Trophoblast cell (in vitro differentiated cells and primary cell): ENCODE measurements around the gene POU2F1.
"Not testable (repeated sequence)": the region's sequence is repeated elsewhere in the genome, so short reads cannot be mapped to it uniquely, and the experiment has no call there.

Source experiments
- DNase-seq, 2 donors: peaks; one replicate each; pipeline ENCODE4 v3.0.0-alpha.2; 2016
- H2AFZ ChIP-seq: 2 replicates; pipeline ENCODE4 v1.6.1; 2013; ENCODE audit warnings: low read length, moderate library complexity, mild to moderate bottlenecking; ENCODE audit not compliant: insufficient read depth, poor library complexity
- H2AK5ac ChIP-seq: 2 replicates; pipeline ENCODE4 v1.6.1; 2013; ENCODE audit warnings: mild to moderate bottlenecking, low read length
- H2BK120ac ChIP-seq: 2 replicates; pipeline ENCODE4 v1.6.1; 2013; ENCODE audit warnings: low read length, mild to moderate bottlenecking, moderate library complexity; ENCODE audit not compliant: insufficient read depth, poor library complexity
- H2BK12ac ChIP-seq: 2 replicates; pipeline ENCODE4 v1.6.1; 2013; ENCODE audit warnings: mild to moderate bottlenecking, low read length, moderate library complexity
- H2BK5ac ChIP-seq: 2 replicates; pipeline ENCODE4 v1.6.1; 2013; ENCODE audit warnings: low read length, low read depth, moderate library complexity, mild to moderate bottlenecking; ENCODE audit not compliant: poor library complexity
- H3K14ac ChIP-seq: 2 replicates; pipeline ENCODE4 v1.6.1; 2013; ENCODE audit warnings: mild to moderate bottlenecking, low read length
- H3K18ac ChIP-seq: 2 replicates; pipeline ENCODE4 v1.6.1; 2013; ENCODE audit warnings: mild to moderate bottlenecking, low read length
- H3K23ac ChIP-seq: 2 replicates; pipeline ENCODE4 v1.6.1; 2013; ENCODE audit warnings: low read length
- H3K27ac ChIP-seq: 2 replicates; pipeline ENCODE4 v1.5.1; 2013; ENCODE audit warnings: low read depth, mild to moderate bottlenecking, inconsistent platforms, low read length, moderate library complexity
- H3K27me3 ChIP-seq: 2 replicates; pipeline ENCODE4 v1.6.1; 2013; ENCODE audit warnings: inconsistent platforms, mild to moderate bottlenecking, low read length, moderate library complexity; ENCODE audit not compliant: insufficient read depth
- H3K36me3 ChIP-seq, 2 experiments: 1 replicate in 1 of 2; 2 replicates in 1 of 2; pipeline ENCODE4 v1.6.1; 2013; ENCODE audit warnings: low read length in 2 of 2, mild to moderate bottlenecking in 2 of 2, moderate library complexity in 1 of 2; ENCODE audit not compliant: insufficient read depth in 2 of 2, control insufficient read depth in 1 of 2
- H3K4ac ChIP-seq: 2 replicates; pipeline ENCODE4 v1.6.1; 2013; ENCODE audit warnings: low read depth, mild to moderate bottlenecking, low read length, moderate library complexity
- H3K4me1 ChIP-seq, 2 experiments: 1 replicate in 1 of 2; 2 replicates in 1 of 2; pipeline ENCODE4 v1.6.1; 2013; ENCODE audit warnings: low read length in 2 of 2, mild to moderate bottlenecking in 2 of 2, moderate library complexity in 1 of 2; ENCODE audit not compliant: insufficient read depth in 2 of 2, control insufficient read depth in 1 of 2
- H3K4me2 ChIP-seq: 2 replicates; pipeline ENCODE4 v1.6.1; 2013; ENCODE audit warnings: inconsistent platforms, mild to moderate bottlenecking, low read length, moderate library complexity
- H3K4me3 ChIP-seq: 2 replicates; pipeline ENCODE4 v1.5.1; 2013; ENCODE audit warnings: mild to moderate bottlenecking, low read depth, low read length, inconsistent platforms
- H3K79me1 ChIP-seq: one replicate; pipeline ENCODE4 v1.6.1; 2013; ENCODE audit warnings: low read length
- H3K79me2 ChIP-seq: 2 replicates; pipeline ENCODE4 v1.6.1; 2013; ENCODE audit warnings: low read length, mild to moderate bottlenecking; ENCODE audit not compliant: control insufficient read depth, insufficient read depth, poor library complexity
- H3K9ac ChIP-seq: 2 replicates; pipeline ENCODE4 v1.6.1; 2013; ENCODE audit warnings: mild to moderate bottlenecking, low read length
- H3K9me3 ChIP-seq: 2 replicates; pipeline ENCODE4 v1.6.1; 2013; ENCODE audit warnings: low read depth, mild to moderate bottlenecking, control low read depth, inconsistent platforms, low read length; ENCODE audit not compliant: insufficient read depth
- H4K12ac ChIP-seq: 2 replicates; pipeline ENCODE4 v1.6.1; 2013; ENCODE audit warnings: low read depth, mild to moderate bottlenecking, low read length, moderate library complexity
- H4K8ac ChIP-seq: 2 replicates; pipeline ENCODE4 v1.6.1; 2013; ENCODE audit warnings: low read depth, mild to moderate bottlenecking, low read length, moderate library complexity
- H4K91ac ChIP-seq: one replicate; pipeline ENCODE4 v1.6.1; 2013; ENCODE audit warnings: low read depth, mild to moderate bottlenecking, low read length, moderate library complexity
- WGBS: extraction: QIAGEN DNeasy Blood & Tissue Kit; methylation state at CpG from one replicate; pipeline ENCODE4 v1.1.7; 2013; ENCODE audit warnings: missing lambda C conversion rate; ENCODE audit not compliant: insufficient read length, insufficient coverage; ENCODE audit errors: extremely low coverage; 5-methylcytosine and 5-hydroxymethylcytosine counted together

Gene POU2F1

DNA sequence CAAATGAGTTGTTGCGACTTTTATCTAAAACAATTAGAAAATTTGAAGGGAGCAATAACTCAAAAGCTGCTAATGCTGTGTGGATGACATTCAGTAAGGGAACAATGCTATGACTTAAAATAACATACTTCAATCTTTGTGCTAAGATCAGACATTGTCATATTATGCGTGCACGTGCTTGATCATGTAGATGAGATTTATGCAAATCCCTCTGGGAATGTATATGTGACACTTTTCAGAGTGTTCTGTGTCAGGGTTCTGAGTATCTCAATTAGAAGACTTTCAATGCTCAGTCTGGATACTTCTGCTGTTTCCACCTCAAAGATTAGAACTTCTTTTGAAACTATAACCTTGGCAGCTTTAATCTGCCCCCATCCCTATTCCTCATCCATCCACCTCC is 18.6 kb upstream of the POU2F1 start:
- Histone ChIP-seq H3K36me3 (no peaks in the 10 kb centered on the region), H2AK5ac (no peak overlapping the region), H3K4me2 (no peak overlapping the region), H3K14ac (no peak overlapping the region), H3K23ac (no peak overlapping the region), H2BK5ac (no peak overlapping the region), H3K9me3 (no peaks in the 10 kb centered on the region), H3K27ac (no peak overlapping the region), H3K27me3 (no peaks in the 10 kb centered on the region), H2BK12ac (no peak overlapping the region), H3K79me2 (no peaks in the 10 kb centered on the region), H4K8ac (no peak overlapping the region), H3K4me3 (no peak overlapping the region), H3K79me1 (peaks cover 1% of the 10 kb centered on the region), H4K91ac (no peak overlapping the region), H3K9ac (no peak overlapping the region), H2BK120ac (no peak overlapping the region), H3K4me1 (no peaks in the 10 kb centered on the region), H3K18ac (no peak overlapping the region), H3K4ac (no peak overlapping the region), H4K12ac (no peak overlapping the region), H2AFZ (no peak overlapping the region)
- WGBS = no CpG with 5 or more reads among the region's 3 CpGs
- DNase-seq = no peak

DNA sequence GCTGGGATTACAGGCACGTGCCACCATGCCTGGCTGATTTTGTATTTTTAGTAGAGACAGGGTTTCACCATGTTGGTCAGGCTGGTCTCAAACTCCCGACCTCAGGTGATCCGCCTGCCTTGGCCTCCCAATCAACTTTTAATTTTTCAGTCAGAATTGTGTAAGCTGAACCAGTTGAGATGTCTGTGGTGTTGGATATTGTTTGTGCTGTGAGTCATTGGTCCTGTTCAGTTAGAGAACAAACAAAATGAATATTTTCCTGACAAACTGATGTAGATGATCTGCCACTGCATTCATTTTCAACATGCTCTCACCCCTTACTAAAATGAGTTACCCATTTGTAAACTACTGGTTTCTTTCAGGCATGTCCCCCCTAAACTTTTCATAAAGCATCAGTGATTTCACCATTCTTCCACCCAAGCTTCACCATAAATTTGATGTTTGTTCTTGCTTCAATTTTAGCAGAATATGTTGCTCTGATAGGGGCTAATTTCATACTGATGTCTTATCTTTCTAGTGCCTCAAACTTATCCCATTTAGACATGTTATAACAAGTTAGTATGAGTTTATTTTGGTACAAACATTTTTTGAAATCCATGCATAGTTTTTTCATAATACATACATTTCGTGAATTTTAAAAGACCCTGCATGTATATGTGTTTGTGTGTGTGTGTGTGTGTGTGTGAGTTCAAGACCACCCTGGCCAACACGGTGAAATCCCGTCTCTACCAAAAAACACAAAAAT is 15.2 kb upstream of the POU2F1 start:
- H3K18ac ChIP-seq, H3K4me1 ChIP-seq, H2AK5ac ChIP-seq, H3K36me3 ChIP-seq, H2AFZ ChIP-seq, H3K9me3 ChIP-seq, H3K14ac ChIP-seq, H4K91ac ChIP-seq, H3K4me2 ChIP-seq, H2BK120ac ChIP-seq, H2BK5ac ChIP-seq, H4K8ac ChIP-seq, DNase-seq, H3K79me2 ChIP-seq, H3K23ac ChIP-seq, H2BK12ac ChIP-seq, H3K79me1 ChIP-seq, H3K27ac ChIP-seq, H3K4me3 ChIP-seq, H3K9ac ChIP-seq, H4K12ac ChIP-seq, H3K27me3 ChIP-seq, H3K4ac ChIP-seq: not testable (repeated sequence)
- WGBS = no CpG with 5 or more reads among the region's 6 CpGs

DNA sequence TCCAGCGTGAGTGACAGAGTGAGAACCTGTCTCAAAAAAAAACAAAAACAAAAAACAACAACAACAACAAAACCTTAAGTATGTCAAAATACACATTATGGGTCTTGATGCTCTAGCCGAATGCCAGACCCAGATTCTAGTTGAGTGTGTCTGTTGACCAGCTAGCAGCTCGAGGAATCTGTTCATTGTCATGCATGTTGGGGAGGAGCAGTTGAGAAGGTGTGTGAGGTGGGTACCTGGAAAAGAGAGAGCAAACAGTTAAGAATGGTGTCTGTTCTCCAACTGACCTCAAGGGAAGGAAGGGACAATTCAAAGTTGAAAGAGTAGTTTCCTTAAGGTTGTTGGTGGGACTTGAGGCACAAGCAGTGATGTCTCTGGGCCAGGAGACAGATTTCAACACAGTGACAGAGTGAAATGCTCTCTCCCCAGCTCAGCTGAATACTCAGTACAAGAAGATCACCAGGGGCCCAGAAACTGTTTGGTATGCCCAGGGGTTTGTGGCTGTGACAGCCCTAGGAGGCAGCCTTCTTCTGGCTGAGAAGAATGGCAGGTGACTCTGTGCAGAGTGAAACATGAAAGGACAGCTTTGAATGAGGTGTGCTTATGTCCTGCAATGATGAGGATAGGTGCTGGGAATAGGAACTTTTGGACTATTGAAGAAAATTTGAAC is 14.4 kb upstream of the POU2F1 start:
- Histone ChIP-seq H3K9ac (no peak overlapping the region), H4K12ac (no peak overlapping the region), H2BK12ac (no peak overlapping the region), H2AK5ac (no peak overlapping the region), H3K79me1 (no peaks in the 10 kb centered on the region), H2AFZ (no peak overlapping the region), H3K4me3 (no peak overlapping the region), H2BK5ac (no peak overlapping the region), H3K4me1 (no peaks in the 10 kb centered on the region), H2BK120ac (no peak overlapping the region), H3K9me3 (peaks cover 4% of the 10 kb centered on the region), H4K91ac (no peak overlapping the region), H3K27ac (no peak overlapping the region), H3K4ac (no peak overlapping the region), H3K18ac (no peak overlapping the region), H3K27me3 (no peaks in the 10 kb centered on the region), H3K4me2 (no peak overlapping the region), H3K36me3 (no peaks in the 10 kb centered on the region), H3K79me2 (no peaks in the 10 kb centered on the region), H3K14ac (no peak overlapping the region), H3K23ac (no peak overlapping the region), H4K8ac (no peak overlapping the region)
- WGBS = no CpG with 5 or more reads among the region's 3 CpGs
- no peak for DNase-seq

DNA sequence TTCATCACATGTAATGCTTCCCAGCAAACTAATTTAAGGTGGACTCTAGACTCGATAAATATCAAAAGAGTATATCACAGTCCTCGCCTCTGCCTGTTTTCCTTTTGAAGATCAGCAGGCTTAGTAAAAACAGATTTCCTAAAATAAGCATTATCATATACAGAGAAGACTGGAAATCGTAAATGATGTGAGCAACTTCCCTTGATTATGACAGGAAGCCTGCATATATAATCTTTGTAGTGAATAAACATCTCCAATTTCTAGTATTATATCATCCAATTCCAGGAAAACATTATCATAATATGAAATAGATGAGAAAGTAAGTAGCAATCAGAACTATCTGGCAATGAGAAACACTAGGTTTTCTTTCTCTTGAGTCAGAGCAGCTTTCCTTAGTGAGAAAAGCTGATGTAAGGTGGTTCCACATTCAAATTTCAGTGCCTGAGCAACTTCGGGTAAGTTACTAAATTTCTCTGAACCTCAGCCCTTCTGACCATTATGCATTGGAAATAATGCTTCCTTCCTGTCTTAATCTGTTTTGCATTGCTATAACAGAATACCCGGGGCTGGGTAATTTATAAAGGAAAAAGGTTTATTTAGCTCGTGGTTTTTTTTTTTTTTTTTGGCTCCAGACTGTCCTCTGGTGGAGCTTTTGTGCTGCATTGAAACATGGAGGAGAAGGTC is 12.6 kb upstream of the POU2F1 start:
- H2AFZ ChIP-seq = no peak overlapping the region
- no peaks in the 10 kb centered on the region for H3K4me1 ChIP-seq
- no peak overlapping the region for H2BK12ac ChIP-seq
- H3K9me3 ChIP-seq = peaks cover 4% of the 10 kb centered on the region
- H3K23ac ChIP-seq = no peak overlapping the region
- WGBS = no CpG with 5 or more reads among the region's 6 CpGs
- H3K18ac ChIP-seq = no peak overlapping the region
- H3K27ac ChIP-seq = no peak overlapping the region
- no peak overlapping the region for H4K12ac ChIP-seq
- H3K4ac ChIP-seq = no peak overlapping the region
- peak in 1 of 2 donors; percentile 30 for DNase-seq
- H3K36me3 ChIP-seq = no peaks in the 10 kb centered on the region
- no peak overlapping the region for H3K14ac ChIP-seq
- H3K9ac ChIP-seq = no peak overlapping the region
- H2BK5ac ChIP-seq = no peak overlapping the region
- no peak overlapping the region for H4K8ac ChIP-seq
- H3K79me1 ChIP-seq = no peaks in the 10 kb centered on the region
- no peak overlapping the region for H3K4me2 ChIP-seq
- no peaks in the 10 kb centered on the region for H3K79me2 ChIP-seq
- no peak overlapping the region for H2AK5ac ChIP-seq
- no peak overlapping the region for H4K91ac ChIP-seq
- no peak overlapping the region for H2BK120ac ChIP-seq
- no peaks in the 10 kb centered on the region for H3K27me3 ChIP-seq
- no peak overlapping the region for H3K4me3 ChIP-seq
